Lower leg skin (tissue), 4 donors: ENCODE results near the gene EDEM2. TPM values are rescaled to one million over a fixed set of nuclear protein-coding genes. Genes with fewer than 3 reads are reported as not detected.
"Not testable (repeated sequence)": the region's sequence is repeated elsewhere in the genome, so short reads cannot be mapped to it uniquely, and the experiment has no call there.

Experiments
- DNase-seq, 2 donors: peaks; one replicate each; pipeline ENCODE4 v3.0.0-alpha.2; 2019; ENCODE audit warnings: low spot score in 2 of 2
- H3K4me3 ChIP-seq: fragments of 200-600 bp; sonication (generic); 2 replicates; pipeline ENCODE4 v1.5.1; 2017; ENCODE audit warnings: mild to moderate bottlenecking, low read depth; ENCODE audit not compliant: poor library complexity, severe bottlenecking
- POLR2A ChIP-seq, 2 donors: fragments of 450-650 bp; IDR thresholded peaks; one replicate each; pipeline ENCODE4 v1.6.1; 2016 to 2017; ENCODE audit warnings: antibody characterized with exemption in 2 of 2, mild to moderate bottlenecking in 1 of 2, moderate library complexity in 1 of 2
- WGBS, 2 donors: methylation state at CpG; one replicate each; pipeline ENCODE4 v1.1.5; 2018; 5-methylcytosine and 5-hydroxymethylcytosine counted together
- intact Hi-C: fragments of 100-400 bp; cut with DNase I; formaldehyde crosslinking; loops from one replicate; pipeline ENCODE4 v1.15.0; 2023; ENCODE audit warnings: low total_unique reads
- total RNA-seq, 4 donors: library from RNA; depleted of rRNA; stranded (reverse); fragments of >200 nt; gene quantifications; one replicate each; pipeline ENCODE4 v1.1.0, GENCODE V29; 2016
- TF ChIP-seq, protein P1 (sequence below), 3 donors: fragments of 450-650 bp; IDR thresholded peaks; one replicate each; pipeline ENCODE4 v1.5.1; 2016; ENCODE audit warnings: antibody characterized with exemption in 3 of 3, mild to moderate bottlenecking in 3 of 3, moderate library complexity in 2 of 3

EDEM2 gene
- total RNA-seq, 4 donors from 2014 or later = 8.8 to 18.7 (median 16.6) TPM

GRCh38 chr20:35190556-35190955 is 43.4 kb upstream of the EDEM2 start:
- H3K4me3 ChIP-seq = no peak overlapping the region
- DNase-seq = no peak
- 93 to 97% methylated on average over 6 of the region's 6 CpGs for WGBS, 2 donors
- TF ChIP-seq, protein P1, sequence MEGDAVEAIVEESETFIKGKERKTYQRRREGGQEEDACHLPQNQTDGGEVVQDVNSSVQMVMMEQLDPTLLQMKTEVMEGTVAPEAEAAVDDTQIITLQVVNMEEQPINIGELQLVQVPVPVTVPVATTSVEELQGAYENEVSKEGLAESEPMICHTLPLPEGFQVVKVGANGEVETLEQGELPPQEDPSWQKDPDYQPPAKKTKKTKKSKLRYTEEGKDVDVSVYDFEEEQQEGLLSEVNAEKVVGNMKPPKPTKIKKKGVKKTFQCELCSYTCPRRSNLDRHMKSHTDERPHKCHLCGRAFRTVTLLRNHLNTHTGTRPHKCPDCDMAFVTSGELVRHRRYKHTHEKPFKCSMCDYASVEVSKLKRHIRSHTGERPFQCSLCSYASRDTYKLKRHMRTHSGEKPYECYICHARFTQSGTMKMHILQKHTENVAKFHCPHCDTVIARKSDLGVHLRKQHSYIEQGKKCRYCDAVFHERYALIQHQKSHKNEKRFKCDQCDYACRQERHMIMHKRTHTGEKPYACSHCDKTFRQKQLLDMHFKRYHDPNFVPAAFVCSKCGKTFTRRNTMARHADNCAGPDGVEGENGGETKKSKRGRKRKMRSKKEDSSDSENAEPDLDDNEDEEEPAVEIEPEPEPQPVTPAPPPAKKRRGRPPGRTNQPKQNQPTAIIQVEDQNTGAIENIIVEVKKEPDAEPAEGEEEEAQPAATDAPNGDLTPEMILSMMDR (IDR thresholded peaks at IDR 0.05) = no peak
- TF ChIP-seq POLR2A (IDR thresholded peaks at IDR 0.05) = no peak
- intact Hi-C loops = no loop called here

GRCh38 chr20:35189223-35189622 is 42.1 kb upstream of the EDEM2 start:
- H3K4me3 ChIP-seq, DNase-seq, intact Hi-C loops: not testable (repeated sequence)
- 87 to 90% methylated on average over 8 of the region's 8 CpGs for WGBS, 2 donors

GRCh38 chr20:35187584-35188190 is 40.6 kb upstream of the EDEM2 start:
- no peak overlapping the region for H3K4me3 ChIP-seq
- TF ChIP-seq POLR2A (IDR thresholded peaks at IDR 0.05) = no peak
- TF ChIP-seq, protein P1 (IDR thresholded peaks at IDR 0.05) = no peak
- intact Hi-C loops = no loop called here
- 71 to 74% methylated on average over 5 of the region's 5 CpGs for WGBS, 2 donors
- DNase-seq = no peak

GRCh38 chr20:35186691-35187289 is 39.7 kb upstream of the EDEM2 start:
- intact Hi-C loops, DNase-seq, H3K4me3 ChIP-seq: not testable (repeated sequence)
- 85 to 90% methylated on average over 10 of the region's 10 CpGs for WGBS, 2 donors

DNA sequence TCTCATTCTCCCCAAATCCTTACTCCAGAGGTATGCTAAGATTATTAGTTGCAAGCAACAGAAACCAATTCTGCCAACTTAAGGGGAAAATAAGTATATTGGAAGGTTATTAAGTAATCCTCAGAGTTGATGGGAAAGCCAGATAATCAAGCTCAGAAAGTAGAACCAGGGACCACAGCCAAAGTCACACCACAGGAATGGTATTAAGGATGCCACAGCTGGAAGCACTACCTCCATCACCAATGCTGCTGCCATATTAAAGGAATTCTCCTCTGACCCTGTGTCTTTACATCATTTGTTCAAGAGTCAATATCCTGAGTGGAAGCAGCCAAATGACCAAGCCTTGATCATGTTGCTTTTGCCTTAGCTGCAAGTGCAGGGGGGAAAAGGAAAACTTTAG is 34.6 kb upstream of the EDEM2 start:
- DNase-seq = no peak
- intact Hi-C loops = no loop called here
- H3K4me3 ChIP-seq = no peak overlapping the region
- no peak for TF ChIP-seq POLR2A (IDR thresholded peaks at IDR 0.05)
- TF ChIP-seq, protein P1 (IDR thresholded peaks at IDR 0.05) = no peak

GRCh38 chr20:35180266-35180665 is 33.1 kb upstream of the EDEM2 start:
- intact Hi-C loops = no loop called here
- TF ChIP-seq POLR2A (IDR thresholded peaks at IDR 0.05) = no peak
- TF ChIP-seq, protein P1 (IDR thresholded peaks at IDR 0.05) = no peak
- 91 to 92% methylated on average over 5 of the region's 5 CpGs for WGBS, 2 donors
- no peak for DNase-seq
- no peak overlapping the region for H3K4me3 ChIP-seq
